Naive thymus-derived CD8-positive, alpha-beta T cell (primary cell): ENCODE results near the gene ENPP3. TPM values are rescaled to one million over a fixed set of nuclear protein-coding genes. Genes with fewer than 3 reads are reported as not detected.
"Not testable (repeated sequence)": the region's sequence is repeated elsewhere in the genome, so short reads cannot be mapped to it uniquely, and the experiment has no call there.

Experiments
- ATAC-seq, 2 donors: fragments of 150-1000 bp; cut with Tn5 transposase in 1 of 2; sonication (Bioruptor Pico), chemical (Tn5 transposase) in 1 of 2; 1 replicate in 1 of 2; 2 replicates in 1 of 2; pipeline ENCODE4 v1.10.0; 2021; ENCODE audit warnings: mild to moderate bottlenecking in 2 of 2, moderate library complexity in 2 of 2
- POLR2A ChIA-PET: fragments of 350-600 bp; sonication (Branson Sonifier 250); formaldehyde crosslinking; loops from one replicate; lab custom pipeline; 2021; ENCODE audit warnings: antibody characterized with exemption; lab: Charles Lee
- DNase-seq, 10 donors: peaks; one replicate each; pipeline versions ENCODE4 v3.0.0 to v3.0.0-alpha.2; 2020 to 2022
- H3K27ac Mint-ChIP-seq, 10 donors: one replicate each; pipeline ENCODE4 v1.8.0; 2020 to 2022; ENCODE audit warnings: mild to moderate bottlenecking in 10 of 10, mixed read lengths in 10 of 10, moderate library complexity in 4 of 10, inconsistent platforms in 1 of 10
- H3K27me3 Mint-ChIP-seq, 5 donors: one replicate each; pipeline ENCODE4 v1.8.0; 2021 to 2022; ENCODE audit warnings: mixed read lengths in 5 of 5
- H3K36me3 Mint-ChIP-seq, 3 donors: one replicate each; pipeline ENCODE4 v1.8.0; 2020 to 2022; ENCODE audit warnings: mixed read lengths in 3 of 3, mild to moderate bottlenecking in 2 of 3, inconsistent platforms in 1 of 3
- H3K4me1 Mint-ChIP-seq, 4 donors: one replicate each; pipeline ENCODE4 v1.8.0; 2021 to 2022; ENCODE audit warnings: mixed read lengths in 4 of 4
- H3K4me3 Mint-ChIP-seq, 10 donors: one replicate each; pipeline ENCODE4 v1.8.0; 2020 to 2022; ENCODE audit warnings: mild to moderate bottlenecking in 10 of 10, mixed read lengths in 10 of 10, moderate library complexity in 6 of 10, inconsistent platforms in 1 of 10
- H3K9me3 Mint-ChIP-seq, 9 donors: one replicate each; pipeline ENCODE4 v1.8.0; 2020 to 2022; ENCODE audit warnings: mixed read lengths in 9 of 9, mild to moderate bottlenecking in 3 of 9, inconsistent platforms in 1 of 9, moderate library complexity in 1 of 9
- polyA plus RNA-seq, 3 donors: library from polyadenylated mRNA; unstranded; fragments of 300-500 nt; fragmentation: Illumina TruSeq; gene quantifications; one replicate each; pipeline ENCODE4 v1.2.3, GENCODE V29; 2021
- total RNA-seq, 8 experiments: library from RNA in 2 of 8; stranded (reverse) in 2 of 8; gene quantifications; one replicate each; pipeline ENCODE4 v1.2.3 and lab custom pipeline; 2021 to 2026

The ENPP3 gene
- total and polyA plus RNA-seq, 5 experiments from 2014 or later, result 0.11 to 0.44 (median 0.21) TPM; not detected in 1

DNA sequence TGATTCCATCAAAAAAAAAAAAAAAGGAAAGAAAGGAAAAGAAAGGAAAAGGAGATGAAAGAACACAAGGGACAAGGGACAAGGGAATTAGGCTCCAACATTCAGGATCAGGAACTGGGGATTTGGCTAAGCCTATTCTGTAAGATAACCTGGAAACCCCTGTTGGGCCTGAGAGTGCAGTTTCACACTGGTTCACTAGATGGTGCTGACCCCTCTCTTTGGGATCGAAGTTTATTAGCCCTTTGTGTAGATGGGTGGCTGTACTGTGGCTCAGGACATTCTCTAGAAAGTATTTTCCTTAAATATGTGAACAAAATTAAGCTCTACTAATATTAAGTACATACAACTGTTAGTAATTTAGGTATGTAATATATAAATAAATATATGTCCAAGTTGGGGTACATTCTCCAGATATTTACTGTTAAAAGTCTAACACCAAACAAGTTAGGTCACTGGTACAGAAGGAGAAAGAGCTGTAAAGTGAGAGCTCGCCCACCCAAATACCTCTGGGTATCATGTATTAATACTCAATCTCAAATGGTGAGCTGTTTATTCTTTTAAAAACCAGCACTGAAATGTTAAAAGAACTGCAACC is 57.8 kb downstream of the ENPP3 start:
- Mint-ChIP-seq H3K4me3 (no peak overlapping the region), H3K27me3 (peaks cover 0 to 5% (median 1%) of the 10 kb centered on the region in 5 donors), H3K27ac (no peak overlapping the region), H3K36me3 (no peaks in the 10 kb centered on the region), H3K4me1 (peaks cover 0 to 11% (median 0%) of the 10 kb centered on the region in 4 donors), H3K9me3 (no peaks in the 10 kb centered on the region)
- DNase-seq (peak in 4 of 10 donors; percentile 2 to 15 (median 8)), ATAC-seq (peak in 1 of 2 donors; percentile 53)
- POLR2A ChIA-PET, result no interaction called here

DNA sequence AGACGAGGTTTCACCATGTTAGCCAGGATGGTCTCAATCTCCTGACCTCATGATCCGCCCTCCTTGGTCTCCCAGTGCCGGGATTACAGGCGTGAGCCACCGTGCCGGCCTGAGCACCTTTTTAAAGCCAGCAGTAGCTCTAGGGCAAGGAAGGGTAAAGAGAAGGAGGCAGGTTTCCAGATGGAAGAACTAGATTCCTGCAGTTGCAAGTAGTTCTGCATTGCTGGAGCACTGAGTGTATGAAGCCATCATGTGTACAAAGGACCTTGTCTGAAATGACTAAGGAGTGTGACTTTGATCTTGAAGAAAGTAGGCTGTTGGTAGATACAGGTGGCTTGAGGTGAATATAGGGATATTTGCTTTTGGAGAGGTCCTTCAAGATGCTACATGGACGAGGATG is 59.9 kb downstream of the ENPP3 start:
- no peak for DNase-seq

GRCh38 chr6:131700851-131701250 is 63.7 kb downstream of the ENPP3 start:
- H3K9me3 Mint-ChIP-seq, DNase-seq, H3K36me3 Mint-ChIP-seq, ATAC-seq, H3K4me3 Mint-ChIP-seq, H3K27ac Mint-ChIP-seq, H3K4me1 Mint-ChIP-seq, H3K27me3 Mint-ChIP-seq, POLR2A ChIA-PET: not testable (repeated sequence)

More for the DNA sequence above, 59.9 kb downstream of the ENPP3 start:
- H3K27me3 Mint-ChIP-seq, result peaks cover 0 to 5% (median 1%) of the 10 kb centered on the region in 5 donors
- H3K4me1 Mint-ChIP-seq, result peaks cover 0 to 3% (median 0%) of the 10 kb centered on the region in 4 donors
- H3K36me3 Mint-ChIP-seq, result no peaks in the 10 kb centered on the region
- no peak overlapping the region for H3K4me3 Mint-ChIP-seq
- POLR2A ChIA-PET, result no interaction called here
- H3K27ac Mint-ChIP-seq, result no peak overlapping the region
- ATAC-seq, result no peak
- H3K9me3 Mint-ChIP-seq, result no peaks in the 10 kb centered on the region

- H3K27ac Mint-ChIP-seq, DNase-seq, H3K36me3 Mint-ChIP-seq, H3K4me3 Mint-ChIP-seq, POLR2A ChIA-PET, ATAC-seq, H3K27me3 Mint-ChIP-seq, H3K9me3 Mint-ChIP-seq, H3K4me1 Mint-ChIP-seq: not testable (repeated sequence)
These were observed 66.8 kb downstream of the ENPP3 start for GRCh38 chr6:131703905-131704304.

- DNase-seq, H3K4me3 Mint-ChIP-seq, ATAC-seq, H3K27ac Mint-ChIP-seq, H3K36me3 Mint-ChIP-seq, H3K27me3 Mint-ChIP-seq, H3K4me1 Mint-ChIP-seq, H3K9me3 Mint-ChIP-seq, POLR2A ChIA-PET: not testable (repeated sequence)
These were observed 73.8 kb downstream of the ENPP3 start, which contains the start of gene CTAGE9 for GRCh38 chr6:131710917-131711316. Gene CTAGE9 (minus strand): TSS chr6:131711017. CDS start chr6:131711017, 0 bp downstream.

GRCh38 chr6:131715567-131715966 is 78.5 kb downstream of the ENPP3 start:
- peak in 2 of 10 donors; percentile 3 to 20 for DNase-seq

DNA sequence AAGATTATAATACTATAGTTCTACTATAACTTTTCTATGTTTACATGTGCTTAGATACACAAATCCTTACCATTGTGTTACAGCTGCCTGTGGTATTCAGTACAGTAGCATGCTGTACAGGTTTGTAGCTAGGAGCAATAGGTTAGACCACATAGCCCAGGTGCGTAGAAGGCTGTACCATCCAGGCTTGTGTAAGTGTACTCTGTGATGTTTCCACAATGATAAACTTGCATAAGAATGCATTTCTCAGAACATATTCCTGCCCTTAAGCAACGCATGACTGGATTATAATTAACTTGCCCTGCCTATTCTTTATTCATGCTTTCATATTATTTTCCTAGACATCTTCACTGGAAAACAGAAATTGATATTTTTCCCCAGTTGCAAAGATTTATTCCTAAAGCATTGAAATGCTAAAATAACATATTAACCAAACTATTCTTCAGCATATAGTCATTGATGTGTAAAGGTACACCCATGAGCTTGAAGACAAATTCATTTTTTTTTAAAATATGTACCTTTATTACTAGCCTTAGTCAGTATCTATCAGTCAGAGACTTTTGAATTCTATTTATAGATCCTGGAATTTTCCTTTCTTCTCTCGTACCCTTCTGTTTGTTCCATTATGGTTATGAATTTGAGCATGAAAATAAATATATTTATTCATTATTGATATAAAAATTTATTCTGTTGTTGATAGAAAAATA is 80.9 kb downstream of the ENPP3 start:
- POLR2A ChIA-PET, result no interaction called here
- no peak overlapping the region for H3K27ac Mint-ChIP-seq
- ATAC-seq (no peak), DNase-seq (no peak)
- no peaks in the 10 kb centered on the region for H3K4me1 Mint-ChIP-seq
- peaks cover 0 to 5% (median 4%) of the 10 kb centered on the region in 3 donors for H3K36me3 Mint-ChIP-seq
- H3K27me3 Mint-ChIP-seq, result no peaks in the 10 kb centered on the region
- H3K4me3 Mint-ChIP-seq, result no peak overlapping the region
- peaks cover 0 to 1% (median 0%) of the 10 kb centered on the region in 9 donors for H3K9me3 Mint-ChIP-seq

More at GRCh38 chr6:131715567-131715966, 78.5 kb downstream of the ENPP3 start:
- POLR2A ChIA-PET, H3K27ac Mint-ChIP-seq, H3K27me3 Mint-ChIP-seq, H3K9me3 Mint-ChIP-seq, H3K36me3 Mint-ChIP-seq, H3K4me3 Mint-ChIP-seq, H3K4me1 Mint-ChIP-seq: not testable (repeated sequence)
- peak in 1 of 2 donors; percentile 59 for ATAC-seq

DNA sequence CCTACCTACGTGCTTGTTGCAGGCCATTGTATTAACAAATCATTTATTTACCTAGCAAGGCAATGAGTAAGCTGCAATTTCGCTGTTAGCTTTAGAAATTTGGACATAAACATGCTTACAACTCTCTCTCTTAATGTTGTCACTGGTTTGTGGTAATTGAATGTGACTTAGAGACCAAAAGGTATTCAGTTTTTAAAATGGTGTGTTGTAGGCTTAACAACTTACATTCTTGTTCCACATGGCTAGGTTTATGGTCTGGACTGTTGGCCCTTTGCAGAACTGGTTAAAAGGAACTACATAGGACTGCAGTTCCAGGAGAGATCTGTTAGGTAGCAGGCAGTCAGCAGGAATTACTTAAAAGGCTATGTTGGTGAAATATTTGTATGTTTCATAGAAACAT is 84.1 kb downstream of the ENPP3 start:
- no peak overlapping the region for H3K4me3 Mint-ChIP-seq
- POLR2A ChIA-PET, result no interaction called here
- ATAC-seq, result no peak
- peaks cover 0 to 3% (median 0%) of the 10 kb centered on the region in 9 donors for H3K9me3 Mint-ChIP-seq
- H3K4me1 Mint-ChIP-seq, result no peaks in the 10 kb centered on the region
- H3K27ac Mint-ChIP-seq, result no peak overlapping the region
- H3K36me3 Mint-ChIP-seq, result peaks cover 0 to 6% (median 0%) of the 10 kb centered on the region in 3 donors
- DNase-seq, result no peak
- no peaks in the 10 kb centered on the region for H3K27me3 Mint-ChIP-seq

- H3K9me3 Mint-ChIP-seq, result peaks cover 0 to 6% (median 0%) of the 10 kb centered on the region in 9 donors
- POLR2A ChIA-PET, result no interaction called here
- no peak overlapping the region for H3K4me3 Mint-ChIP-seq
- no peaks in the 10 kb centered on the region for H3K27me3 Mint-ChIP-seq
- peaks cover 0 to 2% (median 0%) of the 10 kb centered on the region in 4 donors for H3K4me1 Mint-ChIP-seq
- DNase-seq (no peak), ATAC-seq (no peak)
- H3K27ac Mint-ChIP-seq, result no peak overlapping the region
- H3K36me3 Mint-ChIP-seq, result peaks cover 0 to 13% (median 0%) of the 10 kb centered on the region in 3 donors
These were observed 87.0 kb downstream of the ENPP3 start for GRCh38 chr6:131724114-131724513.

- H3K36me3 Mint-ChIP-seq, result peaks cover 0 to 10% (median 0%) of the 10 kb centered on the region in 3 donors
- ATAC-seq (no peak), DNase-seq (no peak)
- H3K27ac Mint-ChIP-seq, result no peak overlapping the region
- peaks cover 0 to 2% (median 0%) of the 10 kb centered on the region in 4 donors for H3K4me1 Mint-ChIP-seq
- no peak overlapping the region for H3K4me3 Mint-ChIP-seq
- POLR2A ChIA-PET, result no interaction called here
- peaks cover 0 to 6% (median 0%) of the 10 kb centered on the region in 9 donors for H3K9me3 Mint-ChIP-seq
- H3K27me3 Mint-ChIP-seq, result peaks cover 0 to 4% (median 0%) of the 10 kb centered on the region in 5 donors
These were observed 90.4 kb downstream of the ENPP3 start for GRCh38 chr6:131727467-131727866.

GRCh38 chr6:131727868-131728267 is 90.8 kb downstream of the ENPP3 start:
- ATAC-seq, result no peak
- Mint-ChIP-seq H3K4me1 (peaks cover 0 to 2% (median 0%) of the 10 kb centered on the region in 4 donors), H3K27ac (no peak overlapping the region), H3K27me3 (peaks cover 0 to 4% (median 0%) of the 10 kb centered on the region in 5 donors), H3K9me3 (peaks cover 0 to 6% (median 0%) of the 10 kb centered on the region in 9 donors), H3K4me3 (no peak overlapping the region), H3K36me3 (peaks cover 0 to 10% (median 0%) of the 10 kb centered on the region in 3 donors)
- POLR2A ChIA-PET, result no interaction called here
- DNase-seq, result no peak

DNA sequence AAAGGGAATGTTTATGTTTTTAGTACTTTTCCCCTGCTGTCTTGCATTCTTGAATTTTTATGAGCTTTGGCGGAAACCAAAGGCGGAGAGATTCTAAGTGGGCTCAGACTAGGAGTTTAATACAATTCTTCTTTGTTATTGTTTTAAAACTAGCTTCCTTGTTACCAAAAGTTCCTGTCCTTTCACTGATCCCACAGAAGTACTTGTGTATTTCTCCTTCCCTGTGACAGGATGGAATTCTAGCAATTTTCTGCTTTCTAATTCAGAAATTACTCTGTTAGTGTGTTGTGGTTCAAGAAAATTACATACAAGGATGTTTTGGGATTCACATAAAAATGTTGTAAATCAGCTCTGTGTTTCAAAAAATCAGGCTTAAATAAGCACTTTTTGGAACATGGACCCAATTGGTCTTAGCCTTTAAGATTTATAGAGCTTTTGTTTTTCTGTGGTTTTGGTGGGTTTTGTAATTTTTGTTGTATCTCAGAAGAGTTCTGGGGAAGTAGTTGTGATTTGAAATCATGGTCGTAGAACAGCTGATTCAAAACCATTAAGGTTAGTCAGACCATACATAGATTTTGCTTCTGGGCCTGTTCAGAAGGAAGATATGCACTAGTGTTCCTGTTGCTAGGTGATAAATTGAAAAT is 91.3 kb downstream of the ENPP3 start:
- peaks cover 0 to 10% (median 0%) of the 10 kb centered on the region in 3 donors for H3K36me3 Mint-ChIP-seq
- H3K4me3 Mint-ChIP-seq, result no peak overlapping the region
- H3K27ac Mint-ChIP-seq, result no peak overlapping the region
- peaks cover 0 to 6% (median 0%) of the 10 kb centered on the region in 9 donors for H3K9me3 Mint-ChIP-seq
- no peak for ATAC-seq
- peaks cover 0 to 4% (median 0%) of the 10 kb centered on the region in 5 donors for H3K27me3 Mint-ChIP-seq
- peaks cover 0 to 2% (median 0%) of the 10 kb centered on the region in 4 donors for H3K4me1 Mint-ChIP-seq
- POLR2A ChIA-PET, result no interaction called here
- no peak for DNase-seq

GRCh38 chr6:131729550-131729949 is 92.4 kb downstream of the ENPP3 start:
- DNase-seq (no peak), ATAC-seq (no peak)
- POLR2A ChIA-PET, result no interaction called here

More at GRCh38 chr6:131729550-131729949, 92.4 kb downstream of the ENPP3 start:
- Mint-ChIP-seq H3K36me3 (peaks cover 0 to 10% (median 0%) of the 10 kb centered on the region in 3 donors), H3K9me3 (peaks cover 0 to 6% (median 0%) of the 10 kb centered on the region in 9 donors), H3K27ac (no peak overlapping the region), H3K4me1 (peaks cover 0 to 2% (median 0%) of the 10 kb centered on the region in 4 donors), H3K27me3 (peaks cover 0 to 4% (median 1%) of the 10 kb centered on the region in 5 donors), H3K4me3 (no peak overlapping the region)
